SH-SY5Y (cell line): ENCODE measurements around the gene GUCY2F.

Source experiments
- GATA2 ChIP-seq: IDR thresholded peaks from 2 replicates; pipeline ENCODE4 v1.6.1; 2011; ENCODE audit warnings: mild to moderate bottlenecking, low read depth, low read length
- GATA3 ChIP-seq: IDR thresholded peaks from 2 replicates; pipeline ENCODE4 v1.6.1; 2011; ENCODE audit warnings: low read depth, mild to moderate bottlenecking, low read length, moderate library complexity

DNA sequence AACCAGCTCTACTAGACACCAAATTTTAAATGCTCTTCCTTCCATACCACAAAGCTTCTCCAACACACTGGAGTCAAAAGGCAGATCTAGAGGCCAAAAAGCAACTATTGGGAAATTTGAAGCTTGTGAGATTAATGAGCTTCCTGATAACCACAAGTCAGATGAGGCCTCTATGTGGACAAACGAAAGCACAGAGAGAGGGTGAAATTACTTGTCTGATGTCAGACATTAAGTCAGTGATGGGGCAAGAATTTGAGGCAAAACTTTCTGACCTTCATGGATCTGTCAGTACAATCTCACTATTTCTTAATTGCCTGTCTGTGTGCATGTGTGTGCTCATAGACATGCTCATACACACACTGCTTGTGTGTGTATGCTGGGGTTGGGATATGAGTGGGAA is 103.6 kb downstream of the GUCY2F start:
- no peak for TF ChIP-seq GATA2
- no peak for TF ChIP-seq GATA3
